ENCODE data around the gene B4GALT3.

GRCh38 chr1:161172776-161173376 is 4.4 kb downstream of the B4GALT3 start:
- TF ChIP-seq TAF1 (IDR thresholded peaks at IDR 0.05; ENCODE audit: low read depth) (no peak), POLR2AphosphoS5 (IDR thresholded peaks at IDR 0.05) (no peak), CTCF (IDR thresholded peaks at IDR 0.05; ENCODE audit: poor library complexity, severe bottlenecking) (no peak), EP300 (conservative IDR thresholded peaks at IDR 0.05; ENCODE audit: poor library complexity, severe bottlenecking) (no peak)
